Measurements from ENCODE around the gene TXNDC2. TPM values are rescaled to one million over a fixed set of nuclear protein-coding genes. Genes with fewer than 3 reads are reported as not detected.

The TXNDC2 gene
- total RNA-seq, 4 donors from 2014 or later: 0.26 to 1.0 (median 0.58) TPM

DNA sequence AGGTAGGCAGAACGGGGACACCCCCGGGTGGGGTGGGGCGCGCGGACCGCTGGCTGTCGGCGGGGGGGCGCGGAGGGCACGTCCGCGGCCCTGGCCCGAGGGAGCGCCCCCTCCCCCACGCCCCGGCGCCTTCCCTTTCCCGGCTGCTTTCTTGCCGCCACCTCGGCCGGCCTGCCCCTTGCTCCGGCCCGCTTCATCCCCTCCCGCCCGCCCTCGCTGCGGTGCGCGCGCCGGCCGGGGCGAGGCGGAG lies 28.5 kb downstream of the TXNDC2 start:
- intact Hi-C loops (cut with DNase I): loop anchor here (10.0 kb wide), 1 partner anchor 299 kb away; the partner anchor contains the start of gene PPP4R1

DNA sequence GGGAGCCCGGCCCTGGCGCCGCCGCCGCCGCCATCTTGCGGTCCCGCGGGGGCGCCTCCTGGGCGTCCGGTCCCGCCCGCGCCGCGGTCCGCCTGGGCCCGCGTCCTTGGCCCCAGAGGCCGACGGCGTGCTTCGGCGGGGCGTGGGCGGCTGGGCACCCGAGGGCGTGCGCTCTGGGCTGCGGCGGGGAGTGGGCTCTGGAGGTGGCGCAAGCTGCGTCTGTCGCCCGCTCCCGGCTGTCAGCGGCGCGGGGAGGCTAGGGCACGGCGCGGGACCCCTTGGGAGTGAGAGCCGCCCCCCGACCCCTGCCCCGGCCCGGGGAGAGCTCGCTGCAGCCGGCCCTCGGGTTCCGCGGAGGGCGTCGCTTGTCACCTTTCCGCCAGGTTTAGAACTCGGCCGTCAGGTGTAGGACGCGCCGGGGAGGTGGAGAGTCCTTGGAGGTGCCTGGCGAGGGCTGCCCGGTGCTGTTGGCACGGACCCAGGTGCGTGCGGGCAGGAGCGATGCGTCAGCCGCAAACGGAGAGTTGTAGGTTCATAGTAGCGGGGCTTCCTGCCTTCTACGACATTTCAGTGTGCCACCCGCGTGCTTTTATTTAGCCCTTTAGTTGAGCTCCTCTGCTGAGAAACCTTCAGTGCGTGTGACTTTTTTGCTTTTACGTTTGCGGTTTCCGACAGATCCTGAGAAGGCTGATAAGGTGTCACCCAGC lies 29.0 kb downstream of the TXNDC2 start:
- H3K27ac ChIP-seq (replicated peaks in 1 of 4): peak overlapping the region; percentile 100
- H3K9me3 ChIP-seq: no peaks in the 10 kb centered on the region
- peak; percentile 93 for DNase-seq (ENCODE audit: extremely low spot score)
- intact Hi-C loops (cut with DNase I): loop anchor here (5.0 to 10.0 kb wide), 2 partner anchors 202 to 300 kb away; partner anchors contain the start of gene PPP4R1
- no peaks in the 10 kb centered on the region for H3K27me3 ChIP-seq
- peaks cover 35 to 52% (median 49%) of the 10 kb centered on the region in 4 donors for H3K4me1 ChIP-seq
- no peaks in the 10 kb centered on the region for H3K36me3 ChIP-seq
- H3K4me3 ChIP-seq: peak overlapping the region; percentile 76 to 95 (median 92)
- 0% methylated on average over 11 of the region's 77 CpGs for WGBS
- TF ChIP-seq POLR2A (IDR thresholded peaks at IDR 0.05; ENCODE audit: low read depth) (no peak), POLR2AphosphoS5 (IDR thresholded peaks at IDR 0.05) (peak; percentile 70 to 76), EP300 (IDR thresholded peaks at IDR 0.05) (no peak)
- TF ChIP-seq, protein P1, sequence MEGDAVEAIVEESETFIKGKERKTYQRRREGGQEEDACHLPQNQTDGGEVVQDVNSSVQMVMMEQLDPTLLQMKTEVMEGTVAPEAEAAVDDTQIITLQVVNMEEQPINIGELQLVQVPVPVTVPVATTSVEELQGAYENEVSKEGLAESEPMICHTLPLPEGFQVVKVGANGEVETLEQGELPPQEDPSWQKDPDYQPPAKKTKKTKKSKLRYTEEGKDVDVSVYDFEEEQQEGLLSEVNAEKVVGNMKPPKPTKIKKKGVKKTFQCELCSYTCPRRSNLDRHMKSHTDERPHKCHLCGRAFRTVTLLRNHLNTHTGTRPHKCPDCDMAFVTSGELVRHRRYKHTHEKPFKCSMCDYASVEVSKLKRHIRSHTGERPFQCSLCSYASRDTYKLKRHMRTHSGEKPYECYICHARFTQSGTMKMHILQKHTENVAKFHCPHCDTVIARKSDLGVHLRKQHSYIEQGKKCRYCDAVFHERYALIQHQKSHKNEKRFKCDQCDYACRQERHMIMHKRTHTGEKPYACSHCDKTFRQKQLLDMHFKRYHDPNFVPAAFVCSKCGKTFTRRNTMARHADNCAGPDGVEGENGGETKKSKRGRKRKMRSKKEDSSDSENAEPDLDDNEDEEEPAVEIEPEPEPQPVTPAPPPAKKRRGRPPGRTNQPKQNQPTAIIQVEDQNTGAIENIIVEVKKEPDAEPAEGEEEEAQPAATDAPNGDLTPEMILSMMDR (IDR thresholded peaks at IDR 0.05): no peak

More for the DNA sequence above, 28.5 kb downstream of the TXNDC2 start:
- Histone ChIP-seq H3K36me3 (no peaks in the 10 kb centered on the region), H3K4me1 (peaks cover 31 to 47% (median 44%) of the 10 kb centered on the region in 4 donors), H3K27me3 (no peaks in the 10 kb centered on the region), H3K27ac (replicated peaks in 1 of 4) (peak overlapping the region; percentile 100), H3K4me3 (peak overlapping the region; percentile 76 to 95 (median 92)), H3K9me3 (no peaks in the 10 kb centered on the region)
- no CpG with 5 or more reads among the region's 35 CpGs for WGBS
- TF ChIP-seq POLR2AphosphoS5 (IDR thresholded peaks at IDR 0.05) (no peak), POLR2A (IDR thresholded peaks at IDR 0.05; ENCODE audit: low read depth) (no peak), EP300 (IDR thresholded peaks at IDR 0.05) (no peak)
- TF ChIP-seq, protein P1 (IDR thresholded peaks at IDR 0.05): no peak
- no peak for DNase-seq (ENCODE audit: extremely low spot score)

DNA sequence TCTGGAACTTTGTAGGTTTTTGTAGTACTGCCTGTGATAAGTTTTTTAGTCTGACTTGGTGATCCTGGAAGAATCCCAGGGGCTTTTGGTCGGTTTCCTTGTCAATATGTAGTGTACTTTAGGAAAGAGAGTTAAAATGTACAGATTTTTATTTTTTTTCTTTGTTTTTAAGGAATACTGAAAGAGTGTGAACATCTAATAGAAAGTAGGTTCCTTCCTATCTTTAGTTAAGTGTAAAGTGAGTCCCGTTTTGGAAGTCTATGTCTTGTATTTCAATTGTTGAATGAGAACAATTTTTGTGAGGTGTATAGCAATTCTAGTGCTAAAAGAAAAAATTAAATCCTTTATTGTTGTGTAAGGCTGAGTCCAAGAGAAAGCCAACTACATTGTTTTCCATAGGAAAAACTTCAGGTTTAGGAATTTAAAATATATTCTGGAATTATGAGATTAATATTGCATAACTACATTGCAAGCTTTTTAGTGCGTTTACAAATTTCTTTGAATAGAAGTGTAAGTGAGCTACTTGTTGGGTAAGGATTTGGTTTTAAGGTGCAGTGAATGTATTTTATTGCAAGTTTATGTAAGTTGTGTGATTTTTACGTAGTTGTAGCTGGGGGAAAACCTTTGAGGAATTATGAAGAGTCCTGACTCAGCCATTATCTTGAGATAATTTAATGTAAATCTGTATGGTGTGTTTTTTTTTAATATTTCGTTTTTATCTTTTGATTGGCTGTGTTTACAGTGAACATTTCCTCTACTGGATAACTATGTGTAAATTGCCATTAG lies 29.7 kb downstream of the TXNDC2 start:
- peaks cover 43 to 59% (median 57%) of the 10 kb centered on the region in 4 donors for H3K4me1 ChIP-seq
- DNase-seq (ENCODE audit: extremely low spot score): no peak
- no peaks in the 10 kb centered on the region for H3K27me3 ChIP-seq
- TF ChIP-seq, protein P1 (IDR thresholded peaks at IDR 0.05): no peak
- TF ChIP-seq POLR2AphosphoS5 (IDR thresholded peaks at IDR 0.05) (no peak), EP300 (IDR thresholded peaks at IDR 0.05) (no peak), POLR2A (IDR thresholded peaks at IDR 0.05; ENCODE audit: low read depth) (no peak)
- peak overlapping the region; percentile 76 to 95 (median 92) for H3K4me3 ChIP-seq
- intact Hi-C loops (cut with DNase I): loop anchor here (5.0 to 10.0 kb wide), 2 partner anchors 203 to 301 kb away; partner anchors contain the start of gene PPP4R1
- WGBS: 8% methylated on average over 5 of the region's 5 CpGs
- peak overlapping the region; percentile 100 for H3K27ac ChIP-seq (replicated peaks in 1 of 4)
- H3K9me3 ChIP-seq: no peaks in the 10 kb centered on the region
- no peaks in the 10 kb centered on the region for H3K36me3 ChIP-seq

DNA sequence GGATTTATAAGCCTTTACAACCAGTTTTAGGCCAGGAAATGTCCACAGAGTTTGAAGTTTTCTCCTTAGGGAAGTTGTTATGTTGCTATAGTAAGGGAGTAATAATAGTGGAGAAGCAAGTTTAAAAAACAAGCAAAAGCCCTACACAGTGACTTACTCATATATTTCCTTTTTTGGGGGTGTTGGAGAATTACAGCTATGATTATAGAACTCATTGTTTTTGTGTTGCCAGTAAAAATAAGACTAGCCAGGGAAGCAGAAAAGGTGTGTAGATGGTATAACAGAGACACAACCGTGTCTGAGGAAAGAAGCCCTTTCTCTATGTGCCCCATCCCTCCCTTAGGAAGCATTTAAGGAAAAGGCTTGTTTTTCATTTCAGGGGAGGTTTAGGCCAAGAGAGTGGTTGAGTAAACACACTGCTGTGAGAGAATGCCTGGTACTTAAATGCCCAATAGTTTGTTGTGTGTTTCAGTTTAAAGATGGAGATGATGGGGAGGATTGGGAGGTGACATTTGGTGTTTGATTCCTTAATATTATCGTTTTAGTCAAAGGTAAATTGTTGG lies 30.4 kb downstream of the TXNDC2 start:
- no peak for DNase-seq (ENCODE audit: extremely low spot score)
- TF ChIP-seq POLR2A (IDR thresholded peaks at IDR 0.05; ENCODE audit: low read depth) (no peak), EP300 (IDR thresholded peaks at IDR 0.05) (no peak), POLR2AphosphoS5 (IDR thresholded peaks at IDR 0.05) (no peak)
- TF ChIP-seq, protein P1 (IDR thresholded peaks at IDR 0.05): no peak
- H3K4me3 ChIP-seq: peak overlapping the region; percentile 76 to 95 (median 92)
- 10% methylated on average over 2 of the region's 2 CpGs for WGBS
- H3K36me3 ChIP-seq: no peaks in the 10 kb centered on the region
- peak overlapping the region; percentile 100 for H3K27ac ChIP-seq (replicated peaks in 1 of 4)
- peaks cover 48 to 66% (median 63%) of the 10 kb centered on the region in 4 donors for H3K4me1 ChIP-seq
- H3K9me3 ChIP-seq: no peaks in the 10 kb centered on the region
- intact Hi-C loops (cut with DNase I): loop anchor here (5.0 to 10.0 kb wide), 2 partner anchors 204 to 301 kb away; partner anchors contain the start of gene PPP4R1
- H3K27me3 ChIP-seq: no peaks in the 10 kb centered on the region

All from esophagus muscularis mucosa (tissue), 4 donors.